ENCODE measurements around the gene AKR7A2. TPM values are rescaled to one million over a fixed set of nuclear protein-coding genes. Genes with fewer than 3 reads are reported as not detected.

AKR7A2 gene
- total and polyA plus RNA-seq, 9 of the 15 experiments (the other 6 are each of a cell fraction or from before 2014, with no cell fraction given), result 2.0 to 78.4 (median 49.4) TPM

- TF ChIP-seq CTCF (IDR thresholded peaks at IDR 0.05 in 2 of 3, conservative IDR thresholded peaks at IDR 0.05 in 1 of 3; ENCODE audit: insufficient read depth in 2 of 3, low read depth in 1 of 3, low read length in 3 of 3), result no peak
- TF ChIP-seq ZNF518B (CRISPR knock-in tag; IDR thresholded peaks at IDR 0.05), result no peak
- no peak for TF ChIP-seq CC2D1A (IDR thresholded peaks at IDR 0.05)
- peak; percentile 72; the same call in 1 of the 2 replicates for TF ChIP-seq ERF (CRISPR knock-in tag; IDR thresholded peaks at IDR 0.05)
- peak; percentile 87; the same call in 1 of the 2 replicates for TF ChIP-seq PHF21A (IDR thresholded peaks at IDR 0.05; ENCODE audit: borderline replicate concordance, low read depth)
- no peak for TF ChIP-seq ZNF384 (IDR thresholded peaks at IDR 0.05; ENCODE audit: low read depth, low read length)
- TF ChIP-seq TSHZ1 (CRISPR knock-in tag; IDR thresholded peaks at IDR 0.05), result no peak
- no peak for TF ChIP-seq SP2 (IDR thresholded peaks at IDR 0.05; ENCODE audit: extremely low read depth, low read depth, low read length, poor library complexity, severe bottlenecking)
- no peak for TF ChIP-seq ZKSCAN8 (CRISPR knock-in tag; IDR thresholded peaks at IDR 0.05)
- no peak for TF ChIP-seq DNMT1 (IDR thresholded peaks at IDR 0.05)
- peak in 1 of 2 experiments; percentile 79; a peak in 2 of 4 replicates for TF ChIP-seq FOXA3 (CRISPR knock-in tag; conservative IDR thresholded peaks at IDR 0.05 in 1 of 2, IDR thresholded peaks at IDR 0.05 in 1 of 2)
- peak; percentile 81 for TF ChIP-seq RBM25 (IDR thresholded peaks at IDR 0.05; ENCODE audit: low read depth, low read length, severe bottlenecking)
- no peak for TF ChIP-seq ZNF311 (CRISPR knock-in tag; IDR thresholded peaks at IDR 0.05)
- TF ChIP-seq RBM34 (IDR thresholded peaks at IDR 0.05; ENCODE audit: borderline replicate concordance, insufficient read depth, low read length), result no peak
- TF ChIP-seq IFI16 (CRISPR knock-in tag; IDR thresholded peaks at IDR 0.05), result no peak
- no peak for TF ChIP-seq HMG20A (CRISPR knock-in tag; conservative IDR thresholded peaks at IDR 0.05)
- TF ChIP-seq HSF4 (CRISPR knock-in tag; IDR thresholded peaks at IDR 0.05; ENCODE audit: borderline replicate concordance), result no peak
- TF ChIP-seq CBX1 (IDR thresholded peaks at IDR 0.05; ENCODE audit: low read depth), result peak; percentile 66; the same call in 1 of the 2 replicates
Observed at GRCh38 chr1:19311931-19312781, at the start of gene AKR7A2, which contains the start of gene SLC66A1 (continued).

Data from K562 (cell line).